Stimulated activated CD4-positive, alpha-beta T cell treated with anti-CD3 and anti-CD28 coated beads, Interleukin-2, amount 100 ng/mL, for 24 hours (primary cell): Measurements from ENCODE around the gene ANTXR2.

Experiments
- DNase-seq, 2 donors: peaks; one replicate each; pipeline ENCODE4 v3.0.0-alpha.2; 2020

ANTXR2 gene

DNA sequence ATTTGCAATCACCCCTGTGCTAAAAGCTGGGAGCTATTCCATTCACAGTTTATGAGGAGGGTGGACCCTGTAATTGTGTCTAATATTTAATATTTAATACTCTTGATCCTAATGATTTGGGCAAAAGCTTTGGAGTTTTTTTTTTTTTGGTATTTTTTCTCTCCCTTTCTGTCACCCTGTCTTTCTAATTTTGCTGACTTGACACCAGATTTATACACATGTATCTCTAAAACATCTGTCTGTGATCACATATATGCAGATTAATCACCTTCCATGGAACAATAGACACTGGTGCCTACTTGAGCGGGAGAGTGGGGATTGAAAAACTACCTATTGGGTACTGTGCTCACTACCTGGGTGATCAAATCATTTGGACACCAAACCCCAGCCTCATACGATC lies 18.7 kb upstream of the ANTXR2 start:
- DNase-seq = no peak

DNA sequence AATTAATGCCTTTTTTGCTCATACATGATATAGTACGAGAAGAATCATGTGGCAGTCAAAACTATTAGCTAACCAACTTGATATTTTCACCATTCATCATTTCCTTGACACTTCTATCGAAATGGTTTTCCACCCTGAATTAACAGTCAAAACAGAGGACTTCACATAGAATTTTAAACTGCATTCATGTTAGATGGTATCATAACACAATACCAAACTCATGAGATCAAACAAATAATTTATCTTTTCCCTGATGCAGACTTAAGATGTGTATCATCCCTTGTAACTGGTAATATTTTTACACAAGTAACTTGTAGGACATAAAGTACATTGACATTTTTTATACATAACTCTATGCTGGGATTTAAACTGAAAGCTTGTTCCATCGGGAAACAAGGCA lies 18.2 kb upstream of the ANTXR2 start:
- no peak for DNase-seq

DNA sequence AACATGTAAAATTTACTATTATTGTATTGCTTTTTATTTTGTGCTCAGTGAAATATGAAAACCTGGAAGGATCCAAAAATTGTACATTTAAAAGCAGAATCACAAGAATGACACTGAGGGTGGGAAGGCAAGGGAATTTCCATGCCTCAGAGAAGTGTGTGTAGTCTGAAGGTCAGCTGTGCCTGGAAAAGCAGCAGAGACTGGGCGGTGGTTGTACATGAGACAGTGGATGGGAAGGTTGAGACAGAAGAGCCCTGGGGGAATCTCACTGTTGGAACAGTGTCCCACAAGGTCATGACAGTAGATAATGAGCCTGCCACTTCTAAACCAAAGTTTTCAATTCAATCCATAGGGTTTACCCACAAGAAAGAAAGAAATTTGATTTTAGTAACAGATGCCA lies 17.1 kb upstream of the ANTXR2 start:
- no peak for DNase-seq

DNA sequence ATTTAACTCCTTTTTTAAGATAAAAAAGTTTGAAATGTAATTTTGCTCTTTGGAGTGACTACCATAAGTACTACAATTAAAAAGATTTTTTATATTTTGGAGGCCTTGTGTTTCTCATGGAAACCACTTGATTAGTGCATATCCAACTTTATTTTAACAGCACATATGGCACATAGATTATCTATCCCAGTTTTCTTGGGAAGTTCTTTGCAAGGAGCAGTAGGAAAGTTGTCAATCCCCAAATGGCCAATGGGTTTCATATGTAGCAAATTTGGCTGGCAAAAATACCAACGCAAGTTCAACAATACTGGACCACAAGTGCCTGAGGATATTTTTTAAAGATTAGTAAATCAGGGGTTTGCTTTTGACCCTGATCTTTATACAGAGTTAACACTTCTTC lies 15.4 kb upstream of the ANTXR2 start:
- DNase-seq = no peak

DNA sequence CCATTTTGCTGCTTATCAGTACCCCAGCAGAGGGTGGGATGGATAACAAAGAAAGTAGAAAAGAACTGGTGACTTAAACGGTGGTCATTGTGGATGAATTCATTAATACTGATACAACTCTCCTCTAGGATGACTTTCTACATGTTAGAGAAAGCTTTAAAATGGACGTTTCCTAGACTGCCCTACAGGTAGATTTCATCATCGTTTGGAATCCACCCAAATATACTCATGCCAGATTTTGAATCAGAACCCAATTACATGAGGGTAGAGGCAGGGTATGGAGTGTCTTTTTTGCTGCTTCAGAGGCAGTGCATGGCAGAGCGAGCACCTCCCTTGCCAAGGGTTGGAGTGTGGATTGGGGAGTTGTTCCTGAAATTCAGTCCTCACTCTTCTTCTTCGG lies 13.3 kb upstream of the ANTXR2 start:
- DNase-seq = no peak

DNA sequence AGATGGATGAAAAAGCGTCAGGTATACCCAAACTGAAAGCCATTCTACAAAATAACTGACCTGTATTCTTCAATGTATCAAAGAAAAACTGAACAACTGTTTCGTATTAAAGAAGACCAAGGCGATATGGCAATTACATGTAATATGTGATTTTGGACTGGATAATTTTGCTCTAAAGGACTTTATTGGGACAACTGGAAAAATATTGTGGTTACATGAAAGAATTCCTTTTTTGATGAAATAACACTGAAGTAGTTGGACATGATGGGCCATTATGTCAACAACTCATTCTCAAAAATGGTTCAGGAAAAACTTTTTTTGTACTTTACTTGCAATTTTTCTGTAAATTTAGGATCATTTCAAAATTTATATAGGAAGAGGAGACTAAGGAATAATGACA lies 12.1 kb upstream of the ANTXR2 start:
- no peak for DNase-seq

DNA sequence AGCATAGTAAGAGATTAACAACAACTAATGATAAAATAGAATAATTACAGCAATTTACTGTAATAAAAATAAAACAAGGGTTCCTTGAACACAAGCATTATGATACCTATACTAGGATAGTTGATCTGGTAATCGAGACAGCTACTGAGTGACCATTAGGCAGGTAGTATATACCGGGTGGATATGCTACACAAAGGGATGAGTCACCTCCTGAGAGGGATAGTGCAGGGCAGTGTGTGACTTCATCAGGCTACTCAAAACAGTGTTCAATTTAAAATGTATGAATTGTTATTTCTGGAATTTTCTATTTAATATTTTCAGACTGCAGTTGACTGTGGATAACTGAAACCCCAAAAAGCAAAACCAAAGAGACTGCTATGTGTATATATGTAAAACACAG lies 9.7 kb upstream of the ANTXR2 start:
- DNase-seq = no peak

DNA sequence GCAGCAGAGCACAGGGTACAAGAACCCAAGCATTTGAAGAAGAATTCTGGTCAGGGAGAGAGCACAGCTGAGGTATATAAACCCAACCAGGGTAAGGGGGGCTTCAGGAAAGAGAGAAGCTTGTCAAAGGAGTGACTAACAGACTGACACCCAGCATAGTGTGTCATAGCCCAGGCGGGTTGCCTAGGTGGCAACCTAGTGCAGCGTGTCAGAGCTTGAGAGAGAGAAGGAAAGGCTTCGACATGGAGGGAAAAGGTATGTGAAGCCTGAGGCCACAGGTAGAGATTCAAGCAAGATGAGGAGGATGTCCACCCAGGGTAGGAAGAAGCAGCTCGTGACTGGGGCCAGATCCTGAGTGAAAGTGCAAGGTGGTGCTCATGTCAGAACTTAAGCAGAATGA lies 8.5 kb upstream of the ANTXR2 start:
- DNase-seq = no peak

DNA sequence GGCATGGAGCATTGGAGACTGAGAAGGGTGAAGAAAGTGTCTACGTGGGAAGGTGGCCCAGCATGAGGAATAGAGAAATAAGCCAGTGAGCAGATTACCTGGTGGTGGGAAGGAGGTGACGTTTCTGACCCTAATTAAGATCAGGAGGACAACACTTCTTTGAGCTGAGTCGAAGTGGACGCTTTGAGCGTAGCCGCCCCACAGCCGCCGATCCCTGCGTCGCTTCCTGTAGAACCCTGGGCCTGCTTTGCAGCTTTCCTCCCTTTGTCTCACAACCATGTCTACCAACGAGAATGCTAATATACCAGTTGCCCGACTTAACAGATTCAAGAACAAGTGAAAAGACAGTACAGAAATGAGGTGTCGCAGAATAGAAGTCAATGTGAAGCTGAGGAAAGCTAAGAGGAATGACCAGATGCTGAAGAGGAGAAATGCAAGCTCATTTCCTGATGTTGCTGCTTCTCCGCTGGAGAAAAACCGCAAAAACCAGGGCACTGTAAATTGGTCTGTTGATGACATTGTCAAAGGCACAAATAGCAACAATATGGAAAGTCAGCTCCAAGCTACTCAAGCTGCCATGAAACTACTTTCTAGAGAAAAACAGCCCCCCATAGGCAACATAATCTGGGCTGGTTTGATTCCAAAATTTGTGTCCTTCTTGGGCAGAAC lies 6.4 kb upstream of the ANTXR2 start:
- no peak for DNase-seq

DNA sequence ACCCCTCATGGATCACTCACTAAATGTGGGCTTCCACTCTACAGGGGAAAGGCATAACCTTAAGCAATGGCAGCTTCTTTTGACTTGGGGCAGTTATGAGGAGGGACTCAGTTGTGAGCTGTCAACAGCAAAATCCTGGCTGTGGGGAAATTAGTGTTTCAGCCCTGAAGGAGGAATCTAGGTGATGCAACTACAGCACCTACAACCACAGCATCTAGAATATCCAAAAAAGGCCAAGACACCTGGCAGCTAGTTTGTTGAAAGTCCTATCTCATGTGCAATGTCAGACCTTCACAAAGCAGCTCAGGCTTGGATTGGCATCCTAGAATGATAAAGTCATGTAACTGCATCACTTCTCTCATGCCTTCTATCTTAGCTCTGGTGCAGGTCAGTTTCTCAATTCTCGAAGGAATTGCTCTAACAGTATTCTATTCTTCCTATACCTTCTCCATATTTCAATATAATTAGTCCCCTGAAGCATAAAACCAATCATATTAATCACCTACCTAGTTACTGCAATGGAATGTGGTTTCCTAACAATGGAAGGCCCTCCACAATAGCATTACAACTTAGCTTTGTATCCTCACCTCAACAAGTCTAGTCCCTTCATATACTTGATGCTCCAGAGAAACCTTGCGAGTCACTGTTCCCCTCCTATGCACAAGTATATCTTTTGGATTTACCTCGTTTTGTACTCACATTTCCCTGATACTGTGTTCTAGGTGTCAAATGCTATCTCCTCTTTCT lies 5.5 kb upstream of the ANTXR2 start:
- no peak for DNase-seq

DNA sequence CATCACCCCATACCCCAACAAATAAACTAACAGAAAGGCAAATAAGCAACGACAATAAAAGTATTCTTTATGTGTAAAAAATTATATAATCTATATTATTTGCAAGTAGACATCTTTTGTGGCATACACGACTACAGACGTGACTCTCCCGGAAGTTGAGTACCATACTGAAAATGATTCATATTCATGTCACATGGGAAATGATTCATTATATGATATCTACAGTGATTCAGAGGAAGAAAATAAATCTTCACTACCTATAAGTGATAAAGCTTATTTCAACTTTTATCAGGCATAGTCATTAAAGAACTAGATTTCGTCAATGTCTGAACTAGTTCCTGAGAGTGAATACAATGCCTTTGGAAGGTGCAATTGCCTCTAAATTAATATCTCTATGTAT lies 4.6 kb upstream of the ANTXR2 start:
- DNase-seq = no peak

DNA sequence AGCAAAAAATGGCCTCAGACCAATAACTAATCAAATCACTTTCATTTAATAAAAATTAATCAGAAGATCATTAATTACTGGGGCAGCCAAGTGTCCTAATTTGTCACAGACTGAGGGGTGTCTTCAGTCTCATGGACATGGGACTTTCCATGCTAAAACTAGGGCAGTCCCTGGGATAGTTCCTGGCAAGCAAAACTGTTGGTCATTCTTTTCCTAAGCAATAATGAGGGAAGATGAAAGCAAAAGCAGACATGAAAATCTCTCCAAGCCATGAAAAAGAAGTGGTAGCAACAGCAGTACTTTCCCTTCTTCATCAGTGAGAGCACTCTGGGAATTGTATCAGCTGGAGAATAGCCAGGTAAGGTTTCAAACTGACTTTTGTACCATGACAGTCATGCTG lies 3.7 kb upstream of the ANTXR2 start:
- no peak for DNase-seq

DNA sequence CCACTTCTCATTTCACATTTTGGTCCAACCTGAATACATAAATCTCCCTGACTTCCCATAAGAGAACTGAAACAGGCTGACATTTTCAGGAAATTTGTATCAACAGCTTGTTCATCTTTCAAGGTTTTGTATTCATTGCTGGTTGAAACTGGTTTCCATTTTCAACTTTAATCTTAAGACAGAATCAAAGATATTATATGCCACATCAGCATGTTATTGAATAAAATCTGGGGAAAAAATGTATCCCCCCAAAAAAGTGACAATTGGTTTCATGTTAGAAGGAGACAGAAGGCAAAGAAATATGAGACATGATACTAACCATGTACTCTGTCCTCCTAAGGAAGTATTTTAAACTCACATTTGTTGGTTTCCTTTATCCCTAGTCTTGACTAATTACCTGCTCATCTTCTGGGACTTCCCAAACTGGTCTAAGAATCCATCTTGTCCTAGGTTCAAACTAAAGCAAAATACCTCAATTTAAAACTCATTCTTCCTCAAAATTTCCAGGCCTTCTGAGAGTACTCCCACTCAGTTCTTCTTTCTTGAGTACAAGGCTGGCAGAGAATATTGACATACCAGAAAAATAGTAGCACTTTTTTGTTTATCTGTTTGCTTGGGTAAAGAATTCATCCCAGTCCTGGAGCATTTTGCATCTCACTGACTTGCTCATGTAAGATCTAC lies 3.1 kb upstream of the ANTXR2 start:
- DNase-seq = no peak

DNA sequence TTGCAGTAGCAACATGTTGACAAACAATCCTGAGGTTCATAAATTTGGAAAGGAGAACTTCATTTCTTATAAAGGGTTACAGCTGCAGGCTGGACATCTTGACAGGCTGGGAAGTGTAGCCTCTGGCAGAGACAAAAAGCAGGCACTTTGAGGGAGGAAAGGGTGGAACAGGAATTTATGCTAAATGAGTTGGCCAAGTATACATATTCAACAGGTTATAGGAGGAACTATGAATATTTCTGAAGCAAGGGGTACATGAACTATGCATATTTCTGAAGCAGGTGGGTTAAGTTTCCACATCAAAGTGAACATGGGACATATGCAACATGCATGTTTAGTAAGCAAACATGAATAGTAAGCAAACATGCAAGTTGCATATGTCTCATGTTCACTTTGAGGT lies 1.6 kb upstream of the ANTXR2 start:
- no peak for DNase-seq

DNA sequence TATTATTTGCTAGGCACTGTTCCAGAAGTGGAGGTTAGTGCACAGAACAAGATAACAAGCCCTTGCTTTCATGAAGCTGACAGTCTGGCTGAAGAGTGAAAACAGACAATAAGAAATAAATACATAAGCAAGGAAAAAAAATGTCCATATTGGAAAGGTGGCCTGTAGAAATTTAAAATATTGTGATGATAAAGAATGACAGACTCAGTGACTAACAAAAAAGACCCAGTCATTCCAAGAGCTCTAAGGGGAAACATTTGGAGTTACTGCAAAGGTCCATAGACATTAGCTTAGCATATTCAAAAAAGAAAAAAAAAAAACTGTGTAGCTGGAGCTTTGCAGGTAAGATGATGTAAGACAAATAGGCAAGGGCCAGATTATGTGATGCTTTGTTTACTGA lies 1.0 kb upstream of the ANTXR2 start:
- no peak for DNase-seq

DNA sequence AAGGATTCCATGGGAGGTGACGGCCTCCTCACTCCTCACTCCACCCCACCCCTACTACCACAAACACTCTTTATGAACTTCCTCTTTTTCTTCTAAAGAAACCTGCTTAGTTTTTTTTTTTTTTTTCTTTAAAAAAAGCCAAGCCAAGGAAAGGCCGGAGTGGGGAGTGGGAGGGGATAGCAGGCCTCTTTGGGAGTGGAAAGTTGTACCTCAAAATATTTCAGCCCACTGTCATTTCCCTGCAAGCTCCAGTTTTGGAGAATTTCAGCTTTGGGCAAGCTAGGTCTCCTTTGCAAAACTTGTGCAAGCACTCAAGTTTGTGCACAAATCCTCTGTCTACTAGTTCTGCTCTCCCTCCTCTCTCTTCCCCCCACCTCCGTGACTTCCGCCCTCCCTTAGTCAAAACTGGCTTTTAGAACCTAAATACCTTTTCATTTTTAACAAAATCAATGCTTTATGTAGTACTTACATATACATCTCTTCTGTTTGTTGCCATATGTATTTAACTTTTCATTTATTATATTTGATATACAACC lies 512 bp upstream of the ANTXR2 start:
- DNase-seq = no peak

DNA sequence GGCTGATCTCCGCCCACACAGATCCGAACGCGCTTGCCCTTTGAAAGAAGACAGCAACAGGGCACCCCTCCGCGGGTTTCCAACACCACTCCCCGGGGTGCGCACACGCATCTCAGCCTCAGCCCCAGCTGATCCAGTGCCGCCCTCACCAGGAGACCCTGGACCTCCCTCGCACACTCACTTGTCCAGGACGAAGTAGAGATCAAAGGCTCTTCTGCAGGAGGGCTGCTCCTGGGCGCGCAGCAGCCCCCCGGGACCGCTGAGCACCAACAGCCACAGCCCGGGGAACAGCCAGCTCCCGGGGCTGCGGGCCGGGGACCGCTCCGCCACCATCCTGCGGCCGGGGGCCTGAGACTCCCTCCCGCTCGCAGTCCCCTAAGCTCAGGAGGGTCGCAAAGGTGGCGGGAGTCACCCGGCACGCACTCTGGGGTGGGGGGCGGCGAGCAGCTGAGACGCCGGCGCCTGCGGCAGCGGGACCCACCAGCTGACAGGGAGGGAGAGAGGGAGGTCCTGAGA lies 743 bp downstream of the ANTXR2 start:
- peak; percentile 63 to 64 for DNase-seq

DNA sequence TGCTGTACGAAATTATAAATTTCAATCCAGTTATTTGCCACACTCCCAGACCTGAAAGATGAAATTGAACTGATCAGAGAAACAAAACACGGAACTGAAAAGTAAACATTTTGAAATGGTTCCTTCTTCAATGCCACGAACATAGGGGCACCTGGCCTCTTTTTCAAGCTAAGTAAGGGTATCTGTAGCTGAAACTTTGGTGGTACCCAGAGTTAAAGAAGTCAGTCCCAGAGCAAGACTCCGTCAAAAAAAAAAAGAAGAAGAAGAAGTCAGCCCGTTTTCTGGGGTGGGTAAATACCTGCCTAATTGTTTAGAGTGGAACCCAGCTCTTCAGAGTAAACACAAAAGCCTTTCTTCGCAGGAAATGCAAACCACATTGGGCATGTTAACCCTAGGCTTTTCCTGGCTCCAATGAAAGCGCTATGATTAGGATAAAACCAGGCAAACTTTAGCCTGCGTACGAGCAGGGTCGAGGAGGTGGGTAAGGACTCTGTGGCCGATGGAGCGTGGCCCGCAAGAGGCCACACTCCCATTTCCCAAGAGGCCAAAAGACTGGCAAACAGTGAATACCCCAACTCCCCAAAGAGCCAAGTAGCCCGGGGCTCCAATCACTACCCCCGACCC lies 1.3 kb downstream of the ANTXR2 start:
- DNase-seq = no peak

DNA sequence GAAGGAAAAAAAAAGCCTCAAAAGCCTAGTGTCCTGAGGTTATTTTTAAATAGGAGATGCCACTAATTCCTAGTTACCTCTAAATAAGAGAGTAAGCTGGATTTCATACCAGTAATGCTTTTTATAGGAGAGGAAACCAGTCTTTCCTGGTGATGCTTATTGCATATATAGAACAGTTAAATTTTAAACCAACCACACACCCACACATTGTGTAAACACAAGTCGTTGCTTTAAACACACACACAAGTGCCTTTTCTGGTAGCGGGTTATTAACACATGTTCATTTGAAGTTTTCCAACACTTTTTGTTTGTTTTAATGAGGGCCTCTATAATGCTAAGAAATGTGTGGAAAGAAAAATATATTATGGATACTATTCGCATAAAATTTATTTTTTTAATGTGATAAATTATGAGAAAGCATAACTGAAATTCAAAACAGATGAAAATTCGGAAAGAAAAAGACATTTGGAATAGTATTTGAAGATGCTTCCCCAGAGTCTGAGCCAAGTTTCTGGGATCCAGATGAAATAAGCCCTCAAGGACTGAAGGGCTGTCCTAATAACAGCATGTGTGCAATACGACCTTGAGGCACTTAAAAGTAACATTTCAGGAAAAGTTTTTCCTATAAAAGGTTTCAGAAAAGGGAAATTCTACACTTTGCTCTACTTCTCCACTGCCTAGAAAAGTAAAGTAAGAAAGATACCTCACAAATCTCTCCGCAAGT lies 2.0 kb downstream of the ANTXR2 start:
- DNase-seq = no peak

DNA sequence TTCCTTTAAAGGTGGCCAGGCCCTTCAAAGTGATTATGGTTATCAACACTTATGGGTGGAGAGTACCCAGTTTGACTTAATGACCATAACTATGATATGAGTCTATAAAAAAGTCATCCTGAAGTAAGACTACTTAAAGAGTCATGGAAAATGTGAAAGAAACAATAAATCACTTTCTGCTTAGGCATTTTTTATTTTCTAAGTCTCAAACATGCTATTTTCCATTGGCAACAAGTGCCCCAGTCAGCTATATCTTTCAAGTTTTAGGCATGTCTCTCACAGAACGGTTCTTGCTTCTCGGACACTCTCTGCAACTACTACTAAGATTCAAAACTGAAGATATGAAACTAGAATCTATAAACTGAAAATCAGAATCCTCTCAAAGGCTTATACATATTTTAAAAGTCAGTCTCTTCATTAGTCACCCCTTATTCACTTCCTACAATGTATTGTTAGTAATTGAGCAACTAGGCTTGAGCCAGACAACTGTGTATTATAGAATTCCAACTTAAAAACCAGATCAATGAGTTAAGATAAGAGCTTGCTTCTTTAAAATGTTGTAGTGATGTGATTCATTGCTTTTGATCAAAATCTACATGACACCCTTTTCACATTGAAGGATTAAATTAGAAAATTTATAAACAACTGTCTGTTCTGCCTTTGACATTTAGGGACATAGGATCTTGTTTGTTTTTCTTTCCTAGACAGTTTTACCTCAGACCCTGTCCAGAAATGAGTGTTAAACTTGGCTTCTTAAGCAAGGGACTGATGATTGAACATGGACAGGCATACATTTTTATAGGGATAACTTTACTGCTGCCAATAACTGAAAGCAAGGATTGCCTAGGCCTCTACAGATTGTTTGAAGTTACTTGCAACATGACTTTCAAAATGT lies 2.9 kb downstream of the ANTXR2 start:
- DNase-seq = no peak

DNA sequence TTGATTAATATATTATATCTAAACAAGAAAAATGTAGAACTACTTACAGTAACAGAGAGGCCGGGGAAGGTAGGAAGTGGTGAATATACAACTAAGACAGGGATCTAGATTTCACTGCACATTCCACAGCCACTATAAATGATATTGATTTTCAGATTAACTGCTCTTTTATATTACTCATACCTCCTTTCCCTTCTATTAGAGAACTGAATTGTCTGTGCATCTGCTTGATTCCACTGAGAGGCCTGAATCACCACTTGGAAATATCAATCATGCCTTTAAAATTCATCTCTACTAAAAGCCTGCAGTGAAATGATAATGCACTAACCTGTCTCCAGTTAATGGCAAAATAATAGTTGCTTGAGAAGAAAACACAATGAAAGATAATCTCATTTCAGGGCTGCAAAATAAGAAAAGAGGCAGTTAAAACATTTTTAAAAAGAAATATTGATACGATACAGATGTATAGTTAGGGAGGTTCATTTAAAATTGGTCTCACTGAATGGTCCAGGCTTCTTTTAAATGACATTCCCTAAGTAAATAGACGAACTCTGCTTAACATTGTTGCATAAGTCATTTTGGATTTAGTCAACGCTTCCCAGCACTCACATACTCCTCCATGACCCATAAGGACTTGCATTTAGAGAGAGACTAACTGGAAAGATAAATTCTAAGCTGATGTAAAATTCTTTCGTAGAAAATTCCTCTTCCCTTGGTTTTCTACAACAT lies 3.8 kb downstream of the ANTXR2 start:
- no peak for DNase-seq
